Central memory CD8-positive, alpha-beta T cell (primary cell): ENCODE results near the gene NDUFS7.

Experiments used
- ATAC-seq: fragments of 150-1000 bp; cut with Tn5 transposase; replicated peaks from 2 replicates; pipeline ENCODE4 v1.10.0; 2022; ENCODE audit warnings: mild to moderate bottlenecking, moderate FRiP score, moderate number of reproducible peaks; ENCODE audit not compliant: poor library complexity, severe bottlenecking; ENCODE audit errors: extremely low read depth
- DNase-seq, 2 donors: peaks; one replicate each; pipeline ENCODE4 v3.0.0; 2021; ENCODE audit warnings: low spot score in 2 of 2
- H3K27ac Mint-ChIP-seq: one replicate; pipeline ENCODE4 v1.8.0; 2022; ENCODE audit warnings: low read depth, mild to moderate bottlenecking, moderate library complexity, mixed read lengths
- H3K27me3 Mint-ChIP-seq: one replicate; pipeline ENCODE4 v1.8.0; 2022; ENCODE audit warnings: mixed read lengths
- H3K36me3 Mint-ChIP-seq: one replicate; pipeline ENCODE4 v1.8.0; 2022; ENCODE audit warnings: mild to moderate bottlenecking, moderate library complexity, mixed read lengths; ENCODE audit not compliant: insufficient read depth
- H3K4me1 Mint-ChIP-seq: one replicate; pipeline ENCODE4 v1.8.0; 2022; ENCODE audit warnings: mixed read lengths
- H3K4me3 Mint-ChIP-seq: one replicate; pipeline ENCODE4 v1.8.0; 2022; ENCODE audit warnings: mild to moderate bottlenecking, moderate library complexity, mixed read lengths
- H3K9me3 Mint-ChIP-seq: one replicate; pipeline ENCODE4 v1.8.0; 2022; ENCODE audit warnings: mixed read lengths

The NDUFS7 gene

DNA sequence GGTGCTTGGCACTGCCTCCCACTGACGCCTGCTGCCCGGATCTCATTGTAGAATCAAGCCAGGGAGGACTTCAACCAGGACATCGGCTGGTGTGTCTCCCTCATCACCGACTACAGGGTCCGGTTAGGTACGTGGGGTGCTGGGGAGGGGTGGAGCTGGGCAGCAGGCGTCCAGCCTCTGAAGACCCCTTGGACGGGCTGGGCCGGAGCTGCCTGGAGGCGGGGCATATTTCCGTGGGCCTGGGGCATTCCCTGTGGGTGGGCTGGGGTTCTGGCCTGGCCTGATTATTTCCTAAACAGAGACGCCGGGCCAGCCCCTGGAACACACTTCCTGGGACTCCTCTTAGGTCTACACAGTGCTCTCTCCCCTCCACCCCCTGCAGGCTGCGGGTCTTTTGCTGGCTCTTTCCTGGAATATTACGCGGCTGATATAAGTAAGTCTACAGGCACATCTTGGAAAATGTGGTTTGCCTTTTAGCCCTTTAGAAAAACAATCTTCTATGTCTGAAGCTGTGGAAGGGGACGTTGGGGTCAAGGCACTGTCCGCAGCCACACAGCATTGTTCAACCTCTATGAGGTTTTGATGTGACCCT lies 14.4 kb upstream of the NDUFS7 start:
- DNase-seq: no peak
- Mint-ChIP-seq H3K9me3 (no peaks in the 10 kb centered on the region), H3K36me3 (peaks cover 9% of the 10 kb centered on the region), H3K27me3 (no peaks in the 10 kb centered on the region), H3K27ac (no peak overlapping the region), H3K4me1 (no peaks in the 10 kb centered on the region), H3K4me3 (no peak overlapping the region)
- ATAC-seq: no peak

- no peak for DNase-seq
- H3K27ac Mint-ChIP-seq: no peak overlapping the region
- H3K36me3 Mint-ChIP-seq: peaks cover 12% of the 10 kb centered on the region
- H3K27me3 Mint-ChIP-seq: no peaks in the 10 kb centered on the region
- no peak overlapping the region for H3K4me3 Mint-ChIP-seq
- H3K4me1 Mint-ChIP-seq: no peaks in the 10 kb centered on the region
- ATAC-seq: no peak
- no peaks in the 10 kb centered on the region for H3K9me3 Mint-ChIP-seq
These were observed 12.9 kb upstream of the NDUFS7 start for GRCh38 chr19:1370579-1371361.

GRCh38 chr19:1373042-1373533 lies 10.6 kb upstream of the NDUFS7 start:
- no peak for ATAC-seq
- H3K27ac Mint-ChIP-seq: no peak overlapping the region
- H3K4me1 Mint-ChIP-seq: no peaks in the 10 kb centered on the region
- peaks cover 9% of the 10 kb centered on the region for H3K36me3 Mint-ChIP-seq
- H3K9me3 Mint-ChIP-seq: no peaks in the 10 kb centered on the region
- H3K4me3 Mint-ChIP-seq: no peak overlapping the region
- no peaks in the 10 kb centered on the region for H3K27me3 Mint-ChIP-seq
- DNase-seq: no peak

DNA sequence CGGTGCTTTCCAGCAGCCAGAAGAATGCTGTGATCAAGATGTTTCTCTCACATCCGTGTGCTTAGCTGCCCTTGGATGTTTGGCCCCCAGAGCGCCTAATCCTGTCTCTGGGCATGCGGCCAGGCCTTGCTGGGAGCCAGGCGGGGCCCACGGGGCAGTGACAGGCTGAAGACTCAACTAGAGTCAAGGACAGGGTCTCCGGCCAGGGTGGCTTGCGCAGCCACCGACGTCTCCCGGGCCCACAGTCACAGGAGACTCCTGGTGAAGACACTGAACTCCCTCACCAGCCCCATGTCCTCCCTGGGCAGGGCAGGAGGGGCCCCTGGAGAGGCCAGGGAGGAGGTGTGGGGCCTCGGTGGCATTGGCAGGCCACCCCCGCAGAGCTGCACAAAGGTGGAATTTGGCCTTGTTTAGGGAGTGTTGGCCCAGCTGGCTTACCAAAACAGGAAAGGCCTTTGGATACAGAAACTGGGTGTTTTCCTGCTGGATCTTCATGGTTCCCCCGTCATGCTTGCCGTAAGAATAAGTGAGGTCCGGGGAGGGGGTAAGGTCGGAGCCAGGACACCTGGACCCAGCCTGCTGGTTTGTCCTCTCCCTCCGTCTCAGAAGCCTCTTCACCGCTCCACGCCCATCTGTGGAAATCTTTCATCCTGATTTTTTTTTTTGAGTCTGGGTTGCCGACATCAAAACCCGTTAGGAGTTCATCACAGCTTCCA lies 10.0 kb upstream of the NDUFS7 start:
- ATAC-seq: no peak

GRCh38 chr19:1374250-1374577 lies 9.5 kb upstream of the NDUFS7 start:
- H3K9me3 Mint-ChIP-seq: no peaks in the 10 kb centered on the region
- no peaks in the 10 kb centered on the region for H3K4me1 Mint-ChIP-seq
- DNase-seq: no peak
- H3K4me3 Mint-ChIP-seq: no peak overlapping the region
- no peak for ATAC-seq
- no peaks in the 10 kb centered on the region for H3K27me3 Mint-ChIP-seq
- H3K36me3 Mint-ChIP-seq: peaks cover 9% of the 10 kb centered on the region
- H3K27ac Mint-ChIP-seq: no peak overlapping the region

More for the DNA sequence above, 10.0 kb upstream of the NDUFS7 start:
- Mint-ChIP-seq H3K4me3 (no peak overlapping the region), H3K36me3 (peaks cover 9% of the 10 kb centered on the region), H3K27me3 (no peaks in the 10 kb centered on the region), H3K27ac (no peak overlapping the region), H3K9me3 (no peaks in the 10 kb centered on the region), H3K4me1 (no peaks in the 10 kb centered on the region)
- DNase-seq: no peak

DNA sequence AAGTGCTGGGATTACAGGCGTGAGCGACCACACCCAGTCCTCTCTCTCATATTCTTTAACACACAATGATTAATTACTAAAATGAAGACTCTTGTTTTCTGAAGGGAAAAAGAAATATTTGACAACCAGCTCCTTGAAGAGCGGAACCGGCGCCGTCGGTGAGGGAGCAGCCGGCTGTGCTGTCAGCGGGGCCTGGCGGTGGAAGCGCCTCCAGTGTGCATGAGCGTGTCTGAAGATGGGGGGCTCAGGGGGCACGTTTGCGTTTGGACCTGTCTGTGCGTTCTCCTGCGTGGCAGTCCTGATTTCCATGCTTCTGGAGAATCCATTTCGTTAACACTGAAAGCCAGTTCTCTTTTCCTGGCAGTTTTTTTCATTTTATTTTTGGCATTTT lies 7.3 kb upstream of the NDUFS7 start:
- no peak overlapping the region for H3K27ac Mint-ChIP-seq
- H3K4me3 Mint-ChIP-seq: no peak overlapping the region
- no peaks in the 10 kb centered on the region for H3K4me1 Mint-ChIP-seq
- DNase-seq (no peak), ATAC-seq (no peak)
- H3K36me3 Mint-ChIP-seq: peaks cover 8% of the 10 kb centered on the region
- no peaks in the 10 kb centered on the region for H3K27me3 Mint-ChIP-seq
- H3K9me3 Mint-ChIP-seq: no peaks in the 10 kb centered on the region

DNA sequence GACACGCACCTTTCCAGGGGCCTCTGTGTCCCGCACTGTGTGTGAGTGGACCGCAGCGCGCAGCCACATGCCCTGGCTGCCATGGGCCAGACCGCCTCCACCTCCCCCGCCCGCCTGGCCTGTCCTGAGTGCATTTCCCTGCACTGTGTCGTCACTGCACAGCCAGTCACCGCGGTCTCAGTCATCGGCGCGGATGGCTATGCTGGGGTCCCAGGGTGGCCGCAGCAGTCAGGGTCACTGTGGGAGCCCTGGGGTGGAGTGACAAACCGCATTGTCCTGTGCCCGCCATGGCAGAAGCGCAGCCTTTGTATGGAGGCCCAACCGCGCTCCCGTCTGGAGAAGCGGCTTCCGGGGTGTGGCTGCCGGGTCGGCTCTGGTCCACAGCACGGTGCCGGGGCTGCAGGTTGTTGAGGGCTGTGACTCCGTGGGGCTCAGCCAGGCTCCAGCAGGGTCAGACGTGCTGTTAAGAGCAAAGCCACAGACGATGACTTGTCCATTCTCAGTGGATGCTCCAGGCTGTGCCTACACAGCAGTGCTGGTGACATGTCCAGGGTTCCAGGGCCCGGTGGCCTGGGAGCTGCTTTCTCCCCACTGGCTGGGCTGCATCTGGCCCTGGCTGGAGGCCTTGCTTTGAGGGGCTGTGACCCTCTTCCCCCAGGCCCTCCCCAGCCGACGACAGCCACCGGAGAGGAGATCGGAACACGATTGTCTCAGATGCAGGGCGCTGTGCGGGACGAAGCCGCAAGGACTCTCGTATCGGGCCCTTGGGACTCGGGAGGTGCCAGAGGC lies 6.3 kb upstream of the NDUFS7 start:
- Mint-ChIP-seq H3K27ac (no peak overlapping the region), H3K4me1 (no peaks in the 10 kb centered on the region), H3K9me3 (no peaks in the 10 kb centered on the region), H3K4me3 (no peak overlapping the region), H3K27me3 (no peaks in the 10 kb centered on the region), H3K36me3 (peaks cover 10% of the 10 kb centered on the region)
- DNase-seq (no peak), ATAC-seq (no peak)

DNA sequence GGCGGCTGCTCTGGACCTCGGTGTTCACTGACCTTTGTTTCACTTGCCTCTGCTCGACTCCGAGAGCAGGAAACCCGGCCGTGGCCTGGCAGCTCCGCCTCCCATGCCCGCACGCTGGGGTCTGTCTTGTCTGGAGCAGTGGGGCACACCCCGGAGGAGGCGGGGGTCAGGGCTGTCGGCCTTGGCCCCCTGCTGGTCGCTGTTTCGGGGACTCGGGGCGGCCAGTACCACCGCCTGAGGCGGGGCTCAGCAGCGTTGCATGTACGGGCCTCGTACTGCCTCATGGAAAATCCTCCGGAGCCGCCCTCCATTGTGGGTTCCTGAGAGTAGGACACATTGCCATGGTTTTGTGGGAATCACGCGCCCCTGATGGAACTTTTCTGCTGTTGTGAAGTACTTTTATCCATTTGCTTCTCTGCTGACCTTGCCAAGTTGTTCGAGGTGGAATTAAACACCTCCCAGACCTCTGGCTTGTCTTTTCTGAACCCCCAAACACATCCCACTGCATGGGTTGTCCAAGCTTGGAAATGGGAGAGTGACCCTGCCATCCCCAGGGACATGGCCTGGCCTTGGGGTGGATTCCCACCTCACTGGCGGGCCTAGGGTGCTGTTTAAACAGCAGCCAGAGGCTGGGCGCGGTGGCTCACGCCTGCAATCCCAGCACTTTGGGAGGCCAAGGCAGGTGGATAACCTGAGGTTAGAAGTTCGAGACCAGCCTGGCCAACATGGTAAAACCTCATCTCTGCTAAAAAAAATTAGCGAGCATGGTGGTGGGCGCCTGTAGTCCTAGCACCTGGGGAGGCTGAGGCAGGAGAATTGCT lies 5.5 kb upstream of the NDUFS7 start:
- H3K27ac Mint-ChIP-seq: no peak overlapping the region
- ATAC-seq (no peak), DNase-seq (no peak)
- H3K36me3 Mint-ChIP-seq: peaks cover 15% of the 10 kb centered on the region
- H3K27me3 Mint-ChIP-seq: peaks cover 3% of the 10 kb centered on the region
- H3K4me3 Mint-ChIP-seq: no peak overlapping the region
- H3K9me3 Mint-ChIP-seq: peaks cover 1% of the 10 kb centered on the region
- H3K4me1 Mint-ChIP-seq: peaks cover 6% of the 10 kb centered on the region

GRCh38 chr19:1379126-1379905 lies 4.4 kb upstream of the NDUFS7 start:
- Mint-ChIP-seq H3K4me1 (peaks cover 14% of the 10 kb centered on the region), H3K4me3 (no peak overlapping the region), H3K36me3 (peaks cover 20% of the 10 kb centered on the region), H3K9me3 (peaks cover 5% of the 10 kb centered on the region), H3K27ac (no peak overlapping the region), H3K27me3 (peaks cover 10% of the 10 kb centered on the region)
- ATAC-seq: no peak
- DNase-seq: no peak

- Mint-ChIP-seq H3K36me3 (peaks cover 22% of the 10 kb centered on the region), H3K9me3 (peaks cover 5% of the 10 kb centered on the region), H3K4me3 (no peak overlapping the region), H3K27me3 (peaks cover 10% of the 10 kb centered on the region), H3K27ac (no peak overlapping the region), H3K4me1 (peaks cover 18% of the 10 kb centered on the region)
- no peak for DNase-seq
- ATAC-seq: no peak
These were observed 3.7 kb upstream of the NDUFS7 start for GRCh38 chr19:1379961-1380489.

GRCh38 chr19:1382250-1382649 lies 1.5 kb upstream of the NDUFS7 start:
- ATAC-seq (no peak), DNase-seq (no peak)
- Mint-ChIP-seq H3K4me3 (no peak overlapping the region), H3K9me3 (peaks cover 5% of the 10 kb centered on the region), H3K27me3 (peaks cover 10% of the 10 kb centered on the region), H3K36me3 (peaks cover 22% of the 10 kb centered on the region), H3K27ac (no peak overlapping the region), H3K4me1 (peaks cover 18% of the 10 kb centered on the region)
